Endothelial cell of umbilical vein (primary cell): Measurements from ENCODE around the gene PTPMT1. TPM values are rescaled to one million over a fixed set of nuclear protein-coding genes. Genes with fewer than 3 reads are reported as not detected.
A peak's percentile ranks its signal among the peaks of the same experiment; 100 is the strongest.
"Not testable (repeated sequence)": the region's sequence is repeated elsewhere in the genome, so short reads cannot be mapped to it uniquely, and the experiment has no call there.

Experiments
- BruUV-seq: library from RNA; stranded (reverse); fragments of 400-500 nt; replicated peaks from 2 replicates; lab custom pipeline; 2021; lab: Mats Ljungman, UMichigan
- CTCF ChIA-PET: fragments of 300-600, 350-600 bp; sonication (Branson Sonifier 250); formaldehyde crosslinking; loops from one replicate; lab custom pipeline; 2021; ENCODE audit warnings: antibody characterized with exemption, inconsistent platforms; lab: Charles Lee
- POLR2A ChIA-PET: fragments of 300-600, 350-600 bp; sonication (Branson Sonifier 250); formaldehyde crosslinking; loops from one replicate; lab custom pipeline; 2021; ENCODE audit warnings: antibody characterized with exemption, inconsistent platforms; lab: Charles Lee
- DNase-seq: peaks from one replicate; pipeline ENCODE4 v3.0.0-alpha.2; 2011; ENCODE audit warnings: low read depth, low spot score
- FAIRE-seq: peaks from 2 replicates; lab custom pipeline; 2011; peaks lifted over from hg19 to GRCh38; lab: Jason Lieb, UNC
- H2AFZ ChIP-seq: 2 replicates; pipeline ENCODE4 v1.6.0; 2012; ENCODE audit warnings: low read depth, low read length, control low read depth, inconsistent platforms
- H3K27ac ChIP-seq: 2 replicates; pipeline ENCODE4 v1.5.1; 2011; ENCODE audit warnings: low read depth, mild to moderate bottlenecking, control low read depth, low read length, moderate library complexity; ENCODE audit not compliant: insufficient read depth
- H3K27me3 ChIP-seq, 2 experiments: 2 replicates each; pipeline versions ENCODE4 v1.6.0 to v1.6.1; 2011; ENCODE audit warnings: low read length in 2 of 2, mixed read lengths in 1 of 2; ENCODE audit not compliant: control insufficient read depth in 2 of 2, insufficient read depth in 2 of 2
- H3K36me3 ChIP-seq, 2 experiments: 2 replicates in 1 of 2; 3 replicates in 1 of 2; pipeline ENCODE4 v1.5.1; 2011; ENCODE audit warnings: low read length in 2 of 2, mild to moderate bottlenecking in 1 of 2, moderate library complexity in 1 of 2; ENCODE audit not compliant: control insufficient read depth in 2 of 2, insufficient read depth in 2 of 2; ENCODE audit errors: extremely low read depth in 1 of 2
- H3K4me1 ChIP-seq: 3 replicates; pipeline ENCODE4 v1.5.1; 2011; ENCODE audit warnings: mild to moderate bottlenecking, low read length; ENCODE audit not compliant: control insufficient read depth, insufficient read depth; ENCODE audit errors: extremely low read depth
- H3K4me2 ChIP-seq: 2 replicates; pipeline ENCODE4 v1.6.1; 2011; ENCODE audit warnings: low read length, control low read depth, mixed read lengths; ENCODE audit not compliant: insufficient read depth
- H3K4me3 ChIP-seq, 3 experiments: fragments of 200-600 bp in 1 of 3; sonication (generic), shearing (Covaris generic) in 1 of 3; replicated peaks in 1 of 3; 2 replicates each; pipeline ENCODE4 v1.5.1; 2011 to 2016; ENCODE audit warnings: control low read depth in 3 of 3, low read length in 3 of 3, mild to moderate bottlenecking in 2 of 3, inconsistent platforms in 1 of 3, low read depth in 1 of 3, moderate library complexity in 1 of 3; ENCODE audit not compliant: insufficient read depth in 1 of 3
- H3K79me2 ChIP-seq: 2 replicates; pipeline ENCODE4 v1.6.0; 2012; ENCODE audit warnings: low read length, inconsistent platforms; ENCODE audit not compliant: control insufficient read depth, insufficient read depth
- H3K9ac ChIP-seq: replicated peaks from 2 replicates; pipeline ENCODE3; 2011; ENCODE audit warnings: low read length, control low read depth; ENCODE audit not compliant: insufficient read depth; ENCODE audit errors: extremely low read depth
- H3K9me1 ChIP-seq: replicated peaks from 3 replicates; pipeline ENCODE4 v1.6.0; 2011; ENCODE audit warnings: mild to moderate bottlenecking, low read length; ENCODE audit not compliant: control insufficient read depth, insufficient read depth; ENCODE audit errors: extremely low read depth
- H3K9me3 ChIP-seq: replicated peaks from 2 replicates; pipeline ENCODE4 v1.5.1; 2012; ENCODE audit warnings: low read length, inconsistent platforms; ENCODE audit not compliant: control insufficient read depth, insufficient read depth
- H4K20me1 ChIP-seq: replicated peaks from 2 replicates; pipeline ENCODE3; 2011; ENCODE audit warnings: mild to moderate bottlenecking, low read length; ENCODE audit not compliant: control insufficient read depth, insufficient read depth; ENCODE audit errors: extremely low read depth
- EZH2 ChIP-seq: IDR thresholded peaks from 2 replicates; pipeline ENCODE4 v1.6.1; 2012; ENCODE audit warnings: borderline replicate concordance, low read depth, mild to moderate bottlenecking, moderate library complexity, low read length, inconsistent platforms; ENCODE audit not compliant: severe bottlenecking
- FOS ChIP-seq: IDR thresholded peaks from 2 replicates; pipeline ENCODE4 v1.6.1; 2011; ENCODE audit warnings: mild to moderate bottlenecking, low read length, moderate library complexity, borderline replicate concordance; ENCODE audit not compliant: insufficient read depth
- GATA2 ChIP-seq: IDR thresholded peaks from 2 replicates; pipeline ENCODE4 v1.7.0; 2011; ENCODE audit warnings: low read depth, mild to moderate bottlenecking, moderate library complexity, mixed read lengths, low read length; ENCODE audit not compliant: insufficient read length, insufficient read depth
- JUN ChIP-seq: IDR thresholded peaks from 2 replicates; pipeline ENCODE4 v1.6.1; 2011; ENCODE audit warnings: borderline replicate concordance, low read depth; ENCODE audit not compliant: insufficient read length, insufficient read depth
- MYC ChIP-seq: IDR thresholded peaks from one replicate; pipeline ENCODE4 v1.6.1; 2011; ENCODE audit warnings: mild to moderate bottlenecking, low read depth, low read length
- POLR2A ChIP-seq: IDR thresholded peaks from 2 replicates; pipeline ENCODE4 v1.6.1; 2012; ENCODE audit warnings: low read depth, mild to moderate bottlenecking, control low read depth, low read length
- POLR2AphosphoS5 ChIP-seq: IDR thresholded peaks from 2 replicates; pipeline ENCODE4 v1.6.1; 2012; ENCODE audit warnings: low read depth, mild to moderate bottlenecking, control low read depth, low read length, moderate library complexity; ENCODE audit not compliant: insufficient read depth
- dilution Hi-C: fragments of 300-500 bp; cut with MboI; formaldehyde crosslinking; loops from one replicate; pipeline ENCODE4 v1.15.0; 2019; ENCODE audit warnings: low sequenced_read_pairs; ENCODE audit not compliant: extremely low pct_ligation_motif_present
- intact Hi-C: fragments of 100-400 bp; cut with micrococcal nuclease; formaldehyde crosslinking; loops from one replicate; pipeline ENCODE4 v1.10.0; 2022
- polyA plus RNA-seq, 4 experiments: library from polyadenylated mRNA; depleted of rRNA in 3 of 4; stranded (reverse) in 3 of 4; unstranded in 1 of 4; fragments of >200 nt; gene quantifications; 2 replicates each; pipeline versions ENCODE4 v1.2.1 to v1.2.3, GENCODE V29; 2011 to 2012; ENCODE audit warnings: missing spikeins in 1 of 4
- total RNA-seq: library from RNA; stranded (reverse); gene quantifications from 2 replicates; pipeline ENCODE4 v1.2.3, GENCODE V29; 2021
- TF ChIP-seq, protein P1 (sequence below), 2 donors: IDR thresholded peaks; 1 replicate in 1 of 2; 2 replicates in 1 of 2; pipeline ENCODE4 v1.5.1; 2011; ENCODE audit warnings: low read length in 2 of 2, mild to moderate bottlenecking in 2 of 2, moderate library complexity in 2 of 2, control low read depth in 1 of 2, inconsistent platforms in 1 of 2, low read depth in 1 of 2; ENCODE audit not compliant: insufficient read depth in 1 of 2; ENCODE audit errors: extremely low read depth in 1 of 2
- TF ChIP-seq, protein P2 (sequence below): IDR thresholded peaks from 2 replicates; pipeline ENCODE4 v1.6.1; 2011; ENCODE audit not compliant: insufficient read depth, insufficient read length

Gene PTPMT1
- total and polyA plus RNA-seq, 2 donors (not counting 3 experiments of a cell fraction or from before 2014, with no cell fraction given), result 44.6 to 83.1 TPM

DNA sequence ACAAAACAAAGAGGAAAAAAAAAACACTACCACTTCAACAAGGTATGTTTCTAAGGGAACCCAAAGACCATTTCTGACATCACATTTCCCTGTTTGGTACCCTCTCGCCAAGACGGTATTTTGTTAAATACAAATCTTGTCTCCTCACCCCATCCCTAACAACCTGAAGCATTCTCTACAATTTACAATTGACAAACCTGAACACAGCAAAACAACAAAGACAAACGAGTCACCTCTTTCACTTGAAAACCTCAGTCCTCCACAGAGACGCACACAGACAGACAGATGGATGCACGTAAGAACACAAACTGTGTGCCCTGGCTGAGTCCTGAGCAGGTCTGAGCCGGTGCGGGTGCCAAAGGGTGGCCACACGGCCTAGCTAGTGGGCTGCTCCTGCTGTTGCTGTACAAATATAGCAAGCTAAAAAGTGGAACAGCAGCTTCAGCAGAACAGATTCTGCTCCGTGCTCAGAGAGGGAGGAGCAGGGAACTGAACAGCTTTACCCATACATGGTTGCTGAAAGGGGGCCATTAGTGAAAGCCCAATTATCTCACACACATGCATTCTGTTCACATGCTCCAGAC, 41.0 kb upstream of the PTPMT1 start:
- Histone ChIP-seq H3K4me1 (peaks cover 27% of the 10 kb centered on the region), H2AFZ (no peak overlapping the region), H3K9me1 (no peaks in the 10 kb centered on the region), H3K36me3 (no peaks in the 10 kb centered on the region), H4K20me1 (peaks cover 3% of the 10 kb centered on the region), H3K9me3 (no peaks in the 10 kb centered on the region), H3K9ac (peak overlapping the region; percentile 0), H3K27ac (peak overlapping the region; percentile 61), H3K79me2 (peaks cover 93% of the 10 kb centered on the region), H3K27me3 (no peaks in the 10 kb centered on the region), H3K4me2 (peak overlapping the region; percentile 5), H3K4me3 (no peak overlapping the region)
- intact Hi-C loops, result loop anchor here (2.0 kb wide), 1 partner anchor 14 kb away; no protein-coding TSS in a partner anchor
- no peak for TF ChIP-seq POLR2A
- TF ChIP-seq JUN, result no peak
- TF ChIP-seq, protein P1, sequence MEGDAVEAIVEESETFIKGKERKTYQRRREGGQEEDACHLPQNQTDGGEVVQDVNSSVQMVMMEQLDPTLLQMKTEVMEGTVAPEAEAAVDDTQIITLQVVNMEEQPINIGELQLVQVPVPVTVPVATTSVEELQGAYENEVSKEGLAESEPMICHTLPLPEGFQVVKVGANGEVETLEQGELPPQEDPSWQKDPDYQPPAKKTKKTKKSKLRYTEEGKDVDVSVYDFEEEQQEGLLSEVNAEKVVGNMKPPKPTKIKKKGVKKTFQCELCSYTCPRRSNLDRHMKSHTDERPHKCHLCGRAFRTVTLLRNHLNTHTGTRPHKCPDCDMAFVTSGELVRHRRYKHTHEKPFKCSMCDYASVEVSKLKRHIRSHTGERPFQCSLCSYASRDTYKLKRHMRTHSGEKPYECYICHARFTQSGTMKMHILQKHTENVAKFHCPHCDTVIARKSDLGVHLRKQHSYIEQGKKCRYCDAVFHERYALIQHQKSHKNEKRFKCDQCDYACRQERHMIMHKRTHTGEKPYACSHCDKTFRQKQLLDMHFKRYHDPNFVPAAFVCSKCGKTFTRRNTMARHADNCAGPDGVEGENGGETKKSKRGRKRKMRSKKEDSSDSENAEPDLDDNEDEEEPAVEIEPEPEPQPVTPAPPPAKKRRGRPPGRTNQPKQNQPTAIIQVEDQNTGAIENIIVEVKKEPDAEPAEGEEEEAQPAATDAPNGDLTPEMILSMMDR (IDR thresholded peaks at IDR 0.05; ENCODE audit: extremely low read depth in 1 of 2, insufficient read depth in 1 of 2, low read depth in 1 of 2, low read length in 2 of 2), result no peak
- no peak for TF ChIP-seq FOS
- no peak for TF ChIP-seq MYC
- TF ChIP-seq POLR2AphosphoS5, result no peak
- TF ChIP-seq GATA2, result no peak
- no peak for TF ChIP-seq EZH2
- TF ChIP-seq, protein P2, sequence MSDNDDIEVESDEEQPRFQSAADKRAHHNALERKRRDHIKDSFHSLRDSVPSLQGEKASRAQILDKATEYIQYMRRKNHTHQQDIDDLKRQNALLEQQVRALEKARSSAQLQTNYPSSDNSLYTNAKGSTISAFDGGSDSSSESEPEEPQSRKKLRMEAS, result no peak
- BruUV-seq, result no TSS peak
- CTCF ChIA-PET, result interaction anchor here (0.8 to 1.9 kb wide), 10 partner anchors 8 to 29 kb away, joined by 3 to 5 read pairs (median 3); no protein-coding TSS in a partner anchor
- no peak for FAIRE-seq
- peak; percentile 47 for DNase-seq
- dilution Hi-C loops, result no loop called here
- POLR2A ChIA-PET, result interaction anchor here (1.0 kb wide), 1 partner anchor 9 kb away, joined by 3 read pairs; no protein-coding TSS in a partner anchor

DNA sequence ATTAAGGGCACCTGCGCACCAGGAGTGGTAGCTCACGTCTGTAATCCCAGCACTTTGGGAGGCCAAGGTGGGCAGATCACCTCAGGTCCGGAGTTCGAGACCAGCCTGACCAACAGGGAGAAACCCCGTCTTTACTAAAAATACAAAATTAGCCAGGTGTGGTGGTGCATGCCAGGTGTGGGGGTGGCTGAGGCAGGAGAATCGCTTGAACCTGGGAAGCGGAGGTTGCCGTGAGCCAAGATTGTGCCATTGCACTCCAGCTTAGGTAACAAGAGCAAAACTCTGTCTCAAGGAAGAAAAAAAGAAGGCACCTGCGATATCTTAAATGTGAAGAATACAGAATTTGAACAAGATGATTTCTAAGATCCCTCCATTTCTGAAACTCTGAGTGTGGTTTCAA, 39.4 kb upstream of the PTPMT1 start:
- H3K9me1 ChIP-seq, CTCF ChIA-PET, H4K20me1 ChIP-seq, POLR2A ChIA-PET, H3K9ac ChIP-seq, H3K4me2 ChIP-seq, intact Hi-C loops, H3K27ac ChIP-seq, H2AFZ ChIP-seq, H3K4me3 ChIP-seq, dilution Hi-C loops, DNase-seq, FAIRE-seq, H3K36me3 ChIP-seq, BruUV-seq, H3K27me3 ChIP-seq, H3K9me3 ChIP-seq: not testable (repeated sequence)
- Histone ChIP-seq H3K4me1 (peaks cover 27% of the 10 kb centered on the region), H3K79me2 (peaks cover 94% of the 10 kb centered on the region)
